Activated T-helper 17 cell treated with anti-CD3 and anti-CD28 coated beads, Interleukin-2, amount 50 U/mL, for 72 hours (primary cell): ENCODE results near the gene IKBKE. TPM values are rescaled to one million over a fixed set of nuclear protein-coding genes. Genes with fewer than 3 reads are reported as not detected.

Source experiments
- ATAC-seq: fragments of 150-1000 bp; cut with Tn5 transposase; replicated peaks from 2 replicates; pipeline ENCODE4 v1.10.0; 2021; ENCODE audit warnings: mild to moderate bottlenecking, moderate library complexity
- H3K27ac Mint-ChIP-seq: one replicate; pipeline ENCODE4 v1.8.0; 2022; ENCODE audit warnings: mixed read lengths
- H3K27me3 Mint-ChIP-seq: one replicate; pipeline ENCODE4 v1.8.0; 2022; ENCODE audit warnings: mixed read lengths
- H3K36me3 Mint-ChIP-seq: one replicate; pipeline ENCODE4 v1.8.0; 2022; ENCODE audit warnings: low read depth, mild to moderate bottlenecking, mixed read lengths
- H3K4me1 Mint-ChIP-seq: one replicate; pipeline ENCODE4 v1.8.0; 2022; ENCODE audit warnings: mixed read lengths
- H3K4me3 Mint-ChIP-seq: one replicate; pipeline ENCODE4 v1.8.0; 2022; ENCODE audit warnings: mild to moderate bottlenecking, mixed read lengths
- H3K9me3 Mint-ChIP-seq: one replicate; pipeline ENCODE4 v1.8.0; 2022; ENCODE audit warnings: mixed read lengths
- total RNA-seq, 2 donors: library from RNA; stranded (reverse); gene quantifications; one replicate each; pipeline ENCODE4 v1.2.3, GENCODE V29; 2022

IKBKE gene
- total RNA-seq = 10 to 100 TPM; 21.7 to 26.6 TPM

DNA sequence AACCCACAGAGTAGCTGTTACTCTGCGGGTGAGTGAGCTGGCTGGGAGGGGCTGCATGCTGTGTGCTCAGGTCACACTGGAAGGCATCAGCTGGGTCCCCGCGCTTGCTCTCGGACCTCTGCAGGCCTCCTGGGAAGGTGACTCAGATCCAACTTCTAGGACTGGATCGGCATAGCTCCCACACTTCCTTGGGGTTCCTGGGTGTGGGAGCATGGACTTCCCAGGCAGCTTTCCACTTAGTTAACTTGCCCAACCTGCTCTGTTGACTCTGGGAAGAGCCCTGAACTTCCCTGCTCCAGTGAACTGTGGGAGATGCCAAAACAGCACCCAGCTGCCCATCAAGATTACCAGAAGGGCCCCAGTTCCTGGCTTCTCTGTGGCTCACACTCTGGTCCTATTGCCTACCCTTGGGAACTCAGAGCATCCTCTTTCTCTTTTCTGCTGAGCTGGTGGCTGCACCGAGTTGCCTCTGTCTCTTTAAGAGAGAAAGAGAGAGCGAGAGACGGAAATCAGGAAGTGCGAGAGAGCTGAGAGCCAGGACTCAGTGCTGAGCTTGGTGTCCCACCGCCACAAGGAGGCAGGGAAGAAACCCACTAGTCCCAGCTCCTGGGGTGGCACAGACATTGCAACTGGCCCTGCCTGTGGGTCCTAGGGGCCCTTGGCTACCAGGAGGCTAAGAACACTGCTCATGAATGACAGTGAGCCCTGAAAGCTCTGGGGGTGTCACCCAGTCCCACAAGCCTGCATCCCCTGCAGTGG lies at the start of gene IKBKE:
Gene IKBKE, plus strand, starts transcription at position 544 of the 759 bp plus-strand sequence. CDS start 2,752 bp downstream, outside the sequence.
- no peaks in the 10 kb centered on the region for H3K9me3 Mint-ChIP-seq
- peak within 1 kb of the TSS; percentile 90 for H3K27ac Mint-ChIP-seq
- H3K27me3 Mint-ChIP-seq = no peaks in the 10 kb centered on the region
- peak within 1 kb of the TSS; percentile 95 for H3K4me3 Mint-ChIP-seq
- peaks cover 58% of the 10 kb centered on the region for H3K4me1 Mint-ChIP-seq
- H3K36me3 Mint-ChIP-seq = peaks cover 30% of the 10 kb centered on the region
- peak; percentile 59 for ATAC-seq

DNA sequence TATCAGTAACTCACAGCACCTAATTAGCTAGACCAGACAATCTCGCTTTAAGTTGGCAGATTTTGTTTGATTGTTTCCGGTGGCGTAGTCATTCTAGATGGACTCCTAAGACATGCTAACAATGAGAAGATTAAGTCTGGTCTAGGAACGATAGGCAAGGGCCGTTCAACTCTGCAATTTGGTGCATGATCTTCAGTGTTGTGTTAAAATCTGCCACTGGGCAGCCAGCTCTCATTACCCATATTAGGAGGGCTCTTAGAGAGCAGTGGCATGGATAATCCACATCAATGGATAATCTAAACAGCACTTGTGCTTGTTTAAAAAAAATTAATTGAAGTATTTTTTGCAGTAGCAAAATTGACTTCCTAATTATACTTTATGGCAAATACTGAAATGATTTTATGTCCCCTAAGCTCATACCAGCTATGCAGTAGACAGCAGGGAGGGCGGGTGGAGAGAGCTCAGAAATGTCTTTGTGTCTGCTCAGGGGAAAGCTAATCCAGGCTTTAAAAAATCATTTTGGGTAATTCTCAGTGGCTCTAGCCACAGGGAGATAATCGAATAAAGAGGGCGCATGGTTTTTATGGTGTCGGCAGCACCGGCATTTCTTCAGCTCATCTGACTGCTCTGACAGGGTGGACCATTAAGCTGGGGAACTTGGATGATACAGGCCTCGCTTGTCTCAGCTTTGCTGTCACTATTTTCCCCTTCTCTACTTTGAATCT lies 48.5 kb upstream of the IKBKE start:
- Mint-ChIP-seq H3K4me1 (no peaks in the 10 kb centered on the region), H3K36me3 (peaks cover 45% of the 10 kb centered on the region), H3K9me3 (no peaks in the 10 kb centered on the region), H3K27me3 (no peaks in the 10 kb centered on the region), H3K4me3 (no peak overlapping the region), H3K27ac (no peak overlapping the region)
- no peak for ATAC-seq

DNA sequence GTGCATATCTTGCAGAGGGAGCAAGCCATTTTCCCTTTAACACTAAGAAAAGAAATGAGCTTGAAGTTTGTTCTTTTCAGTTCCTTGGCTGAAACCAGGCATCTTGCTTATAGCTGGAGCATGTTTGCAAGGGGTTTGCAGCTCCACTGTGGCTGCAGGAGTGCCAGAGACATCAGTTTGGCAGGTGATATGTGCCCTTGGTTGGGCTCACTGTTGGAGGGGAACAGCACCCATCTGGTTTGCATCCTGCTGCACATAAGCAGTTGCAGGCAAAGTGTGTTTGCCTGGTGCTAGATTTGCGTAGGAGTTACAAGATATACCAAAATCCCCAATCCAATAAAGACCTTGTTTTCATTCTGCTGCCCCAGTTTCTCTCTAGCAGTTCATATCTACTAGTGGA lies 47.8 kb upstream of the IKBKE start:
- Mint-ChIP-seq H3K36me3 (peaks cover 37% of the 10 kb centered on the region), H3K4me3 (no peak overlapping the region), H3K9me3 (no peaks in the 10 kb centered on the region), H3K4me1 (no peaks in the 10 kb centered on the region), H3K27ac (no peak overlapping the region), H3K27me3 (no peaks in the 10 kb centered on the region)
- ATAC-seq = no peak

DNA sequence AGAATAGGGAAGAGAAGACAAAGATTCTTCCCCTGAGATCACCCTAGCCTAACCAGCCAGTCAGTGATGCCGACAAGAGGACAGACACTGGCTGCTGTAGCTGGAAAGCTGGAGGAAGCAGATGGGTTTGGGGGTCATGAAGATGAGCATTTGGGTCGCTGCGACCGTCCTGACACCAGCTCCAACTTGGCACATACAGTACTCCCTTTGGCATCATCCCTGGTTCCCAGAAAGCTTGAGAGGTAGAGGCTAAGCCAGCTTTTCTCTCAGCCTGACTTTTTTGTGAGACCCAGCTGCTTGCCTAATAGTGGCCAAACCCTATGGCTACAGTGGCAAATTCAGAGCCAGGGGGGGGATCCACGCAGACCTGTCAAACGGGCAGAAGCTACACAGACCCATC lies 43.0 kb upstream of the IKBKE start:
- no peak overlapping the region for H3K27ac Mint-ChIP-seq
- H3K4me3 Mint-ChIP-seq = no peak overlapping the region
- no peaks in the 10 kb centered on the region for H3K27me3 Mint-ChIP-seq
- no peak for ATAC-seq
- peaks cover 47% of the 10 kb centered on the region for H3K36me3 Mint-ChIP-seq
- H3K9me3 Mint-ChIP-seq = no peaks in the 10 kb centered on the region
- no peaks in the 10 kb centered on the region for H3K4me1 Mint-ChIP-seq

DNA sequence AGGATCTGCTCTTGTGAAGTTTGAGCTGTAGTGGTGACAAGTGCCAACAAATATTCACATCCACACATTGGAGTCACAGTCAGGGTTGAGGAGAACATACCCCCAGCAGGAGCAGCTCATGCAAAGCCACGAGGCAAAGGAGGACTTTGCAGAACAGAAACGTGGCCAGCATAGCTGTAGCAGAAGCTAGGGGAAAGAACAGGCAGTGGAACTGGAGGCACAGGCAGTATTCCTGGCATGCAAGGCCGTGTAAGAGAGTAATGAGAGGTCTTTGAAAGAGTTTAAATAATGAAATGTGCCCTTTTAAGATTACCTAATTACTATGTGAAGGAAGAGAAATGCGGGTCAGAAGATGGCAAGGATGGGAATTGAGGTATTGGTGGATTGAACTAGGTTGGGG lies 40.9 kb upstream of the IKBKE start:
- no peak overlapping the region for H3K27ac Mint-ChIP-seq

DNA sequence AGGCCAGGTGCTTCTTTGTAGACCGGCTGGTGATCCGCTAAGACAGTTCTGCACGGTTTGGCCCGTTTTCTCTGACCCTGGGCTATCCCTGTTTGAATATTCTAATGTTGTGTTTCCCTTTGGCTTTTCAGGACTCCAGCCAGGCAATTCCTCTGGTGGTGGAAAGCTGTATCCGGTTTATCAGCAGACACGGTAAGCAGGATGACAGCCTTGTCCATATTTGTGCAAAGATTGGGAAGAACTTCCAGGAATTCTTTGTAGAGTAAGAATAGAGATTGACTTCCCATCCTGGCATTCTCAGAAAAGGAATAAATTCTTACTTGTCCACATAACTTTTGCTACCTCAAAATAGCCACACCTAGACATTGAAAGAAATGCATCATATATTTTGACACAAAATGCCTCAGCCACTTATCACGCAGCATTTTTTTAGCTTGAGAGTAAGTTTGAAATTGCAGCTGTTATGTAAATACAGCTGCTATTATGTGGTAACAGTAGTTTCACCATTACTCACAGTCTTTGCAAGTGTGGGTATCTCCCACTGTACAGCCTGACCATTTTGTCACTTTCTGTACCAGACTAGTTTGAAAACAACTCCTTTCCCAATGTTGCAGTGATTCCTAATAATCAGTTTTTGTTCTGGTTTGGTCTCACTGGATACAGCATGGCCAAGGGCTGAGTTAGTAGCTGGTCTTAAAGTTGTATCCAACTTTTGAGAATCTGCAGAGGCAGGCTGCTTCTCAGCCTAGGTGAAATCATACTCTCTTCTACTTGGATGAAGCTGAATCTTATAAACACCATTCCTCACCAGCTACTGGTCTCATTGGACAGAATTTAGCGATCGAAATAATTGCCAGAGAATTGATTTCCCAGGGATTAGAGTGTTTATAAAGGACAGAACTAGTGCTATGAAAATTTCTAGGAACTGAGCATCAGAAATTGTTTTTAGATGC lies 40.0 kb upstream of the IKBKE start:
- no peaks in the 10 kb centered on the region for H3K4me1 Mint-ChIP-seq
- peak; percentile 97 for ATAC-seq
- H3K9me3 Mint-ChIP-seq = no peaks in the 10 kb centered on the region
- no peak overlapping the region for H3K27ac Mint-ChIP-seq
- H3K27me3 Mint-ChIP-seq = no peaks in the 10 kb centered on the region
- peaks cover 46% of the 10 kb centered on the region for H3K36me3 Mint-ChIP-seq
- H3K4me3 Mint-ChIP-seq = no peak overlapping the region

More for the DNA sequence above, 40.9 kb upstream of the IKBKE start:
- Mint-ChIP-seq H3K4me1 (no peaks in the 10 kb centered on the region), H3K4me3 (no peak overlapping the region), H3K36me3 (peaks cover 46% of the 10 kb centered on the region), H3K9me3 (no peaks in the 10 kb centered on the region), H3K27me3 (no peaks in the 10 kb centered on the region)
- ATAC-seq = no peak

DNA sequence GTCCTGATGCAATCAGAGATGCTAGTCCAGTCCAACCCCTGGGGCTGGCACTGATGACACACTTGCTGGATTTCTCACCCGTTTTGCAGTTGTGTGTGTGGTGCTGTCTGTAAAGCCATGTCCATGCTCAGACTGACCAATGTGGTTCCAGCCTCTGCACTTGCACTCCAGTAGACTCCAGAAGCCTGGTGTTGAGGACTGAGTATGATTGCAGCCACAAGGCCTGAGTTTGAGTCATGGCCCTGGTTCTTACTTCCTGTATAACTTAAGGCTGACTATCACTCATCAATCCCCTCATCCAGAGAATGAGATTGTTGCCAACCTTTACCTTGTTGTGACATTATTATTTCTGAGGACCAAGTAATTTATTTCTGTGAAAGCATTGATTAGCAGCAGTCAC lies 34.8 kb upstream of the IKBKE start:
- no peak overlapping the region for H3K4me3 Mint-ChIP-seq
- peak; percentile 81 for ATAC-seq
- no peaks in the 10 kb centered on the region for H3K27me3 Mint-ChIP-seq
- no peaks in the 10 kb centered on the region for H3K4me1 Mint-ChIP-seq
- no peaks in the 10 kb centered on the region for H3K9me3 Mint-ChIP-seq
- H3K27ac Mint-ChIP-seq = no peak overlapping the region
- peaks cover 58% of the 10 kb centered on the region for H3K36me3 Mint-ChIP-seq

DNA sequence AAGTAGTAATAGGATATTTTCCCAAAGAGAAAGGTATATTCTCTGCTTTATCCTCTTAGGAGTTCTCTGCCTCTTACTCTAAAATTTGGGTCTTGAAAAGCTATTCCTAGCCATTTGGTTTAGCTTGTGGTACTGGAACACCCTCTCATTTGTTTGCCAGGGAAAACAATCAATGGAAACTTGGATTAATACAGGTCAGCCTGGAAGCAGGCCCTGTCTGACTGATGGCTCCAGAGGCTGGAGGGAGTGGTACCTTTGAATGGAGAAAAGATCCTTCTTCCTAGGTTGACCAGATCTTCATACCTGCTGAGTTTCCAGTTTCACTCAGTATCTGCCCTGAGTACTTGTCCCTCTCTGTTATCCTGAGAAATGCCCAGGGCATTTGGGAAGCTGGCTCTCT lies 31.7 kb upstream of the IKBKE start:
- Mint-ChIP-seq H3K36me3 (peaks cover 66% of the 10 kb centered on the region), H3K27me3 (no peaks in the 10 kb centered on the region), H3K9me3 (no peaks in the 10 kb centered on the region), H3K4me1 (no peaks in the 10 kb centered on the region), H3K4me3 (no peak overlapping the region), H3K27ac (no peak overlapping the region)
- no peak for ATAC-seq

DNA sequence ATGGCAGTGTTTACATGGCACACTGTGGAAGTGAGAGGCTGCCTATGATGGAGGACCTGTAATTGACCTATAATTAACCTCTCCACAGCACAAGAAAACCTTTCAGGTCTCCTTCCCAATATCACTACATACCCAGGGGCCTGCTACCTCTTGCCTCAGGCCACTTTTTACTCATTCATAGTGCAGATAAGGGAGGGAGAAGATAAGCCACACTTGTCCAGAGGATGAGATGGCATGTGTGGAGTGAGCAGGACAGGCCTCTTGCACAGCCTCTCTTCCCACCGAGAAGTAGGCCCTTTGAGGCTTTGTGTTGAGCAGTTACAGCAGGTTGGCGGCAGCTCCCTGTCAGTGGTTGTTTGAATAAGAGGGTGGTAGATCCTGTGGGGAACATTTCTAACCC lies 31.1 kb upstream of the IKBKE start:
- no peak for ATAC-seq
- Mint-ChIP-seq H3K36me3 (peaks cover 68% of the 10 kb centered on the region), H3K27ac (no peak overlapping the region), H3K4me3 (no peak overlapping the region), H3K9me3 (no peaks in the 10 kb centered on the region), H3K4me1 (no peaks in the 10 kb centered on the region), H3K27me3 (no peaks in the 10 kb centered on the region)

DNA sequence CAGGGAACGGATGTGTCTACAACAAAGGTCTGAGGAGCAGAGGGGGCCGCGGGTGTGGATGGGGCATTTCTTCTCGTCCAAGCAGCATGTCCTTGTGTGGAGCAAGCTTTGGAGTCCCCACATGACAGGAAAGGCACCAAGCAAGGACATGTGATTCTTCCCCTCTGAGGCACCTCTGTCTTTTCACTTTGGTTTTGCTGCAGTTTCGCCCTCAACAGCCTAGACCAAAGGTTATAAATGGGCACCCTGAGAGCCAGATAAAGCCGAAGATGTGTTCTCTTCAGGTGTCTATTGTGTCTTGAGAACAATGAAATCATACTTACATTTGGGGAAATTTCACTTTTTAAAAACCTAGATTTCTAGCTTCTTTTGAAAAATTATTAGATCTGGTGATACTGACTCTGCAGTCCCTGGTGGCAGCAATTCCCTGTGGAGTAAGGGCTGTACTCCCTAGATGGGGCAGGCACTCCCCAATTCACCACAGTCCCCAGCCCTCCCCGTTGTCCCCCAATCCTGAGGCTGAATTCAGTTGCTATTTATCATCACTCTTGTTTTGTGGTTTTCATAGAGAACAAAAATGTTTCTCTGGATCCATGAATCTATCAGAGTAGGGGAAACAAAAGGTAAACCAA lies 28.8 kb upstream of the IKBKE start:
- no peaks in the 10 kb centered on the region for H3K27me3 Mint-ChIP-seq
- no peak overlapping the region for H3K27ac Mint-ChIP-seq
- H3K4me3 Mint-ChIP-seq = no peak overlapping the region
- H3K36me3 Mint-ChIP-seq = peaks cover 74% of the 10 kb centered on the region
- ATAC-seq = no peak
- no peaks in the 10 kb centered on the region for H3K9me3 Mint-ChIP-seq
- H3K4me1 Mint-ChIP-seq = no peaks in the 10 kb centered on the region

DNA sequence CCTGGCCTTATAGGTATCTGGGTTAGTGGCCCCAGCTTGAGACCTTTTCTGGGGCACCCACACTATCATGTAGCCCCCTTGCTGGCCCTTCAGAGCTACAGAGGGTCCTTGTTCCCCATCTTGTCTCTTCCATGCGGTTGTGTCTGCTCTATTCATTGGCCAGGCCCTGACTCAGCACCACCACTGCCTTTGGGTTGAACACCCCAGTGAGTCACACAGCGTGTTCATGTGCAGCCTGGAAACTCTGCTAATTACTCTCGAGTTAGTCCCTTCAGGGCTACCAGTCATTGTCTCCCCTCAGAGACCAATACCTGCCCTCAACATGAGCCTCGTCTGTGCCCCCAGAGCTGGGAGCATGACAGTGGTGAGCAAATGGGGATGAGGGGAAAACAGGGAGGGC lies 28.2 kb upstream of the IKBKE start:
- no peaks in the 10 kb centered on the region for H3K27me3 Mint-ChIP-seq
- no peak overlapping the region for H3K4me3 Mint-ChIP-seq
- H3K36me3 Mint-ChIP-seq = peaks cover 74% of the 10 kb centered on the region
- ATAC-seq = peak; percentile 63
- H3K9me3 Mint-ChIP-seq = no peaks in the 10 kb centered on the region
- H3K4me1 Mint-ChIP-seq = no peaks in the 10 kb centered on the region
- no peak overlapping the region for H3K27ac Mint-ChIP-seq

DNA sequence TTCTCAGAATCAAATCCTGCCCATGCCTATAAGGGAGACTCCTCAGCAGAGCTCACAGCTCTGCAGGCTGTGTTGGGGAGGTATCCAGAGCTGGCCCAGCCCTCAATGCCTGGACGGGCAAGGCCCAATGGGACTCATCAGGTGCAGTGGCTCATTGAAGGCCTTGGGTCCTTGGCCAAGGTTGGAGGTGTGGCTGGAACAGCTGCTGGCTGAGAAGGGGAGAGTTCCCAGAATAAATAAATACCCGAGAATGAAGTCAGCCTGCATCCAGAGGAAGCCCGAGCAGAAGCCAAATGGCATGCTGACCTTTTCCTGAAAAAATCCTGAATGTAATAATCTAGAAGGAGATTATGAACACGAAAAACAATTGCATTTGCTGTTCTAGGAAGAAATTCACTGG lies 25.2 kb upstream of the IKBKE start:
- no peaks in the 10 kb centered on the region for H3K9me3 Mint-ChIP-seq
- peaks cover 61% of the 10 kb centered on the region for H3K36me3 Mint-ChIP-seq
- H3K27me3 Mint-ChIP-seq = no peaks in the 10 kb centered on the region
- no peak overlapping the region for H3K27ac Mint-ChIP-seq
- no peaks in the 10 kb centered on the region for H3K4me1 Mint-ChIP-seq
- ATAC-seq = no peak
- H3K4me3 Mint-ChIP-seq = no peak overlapping the region

DNA sequence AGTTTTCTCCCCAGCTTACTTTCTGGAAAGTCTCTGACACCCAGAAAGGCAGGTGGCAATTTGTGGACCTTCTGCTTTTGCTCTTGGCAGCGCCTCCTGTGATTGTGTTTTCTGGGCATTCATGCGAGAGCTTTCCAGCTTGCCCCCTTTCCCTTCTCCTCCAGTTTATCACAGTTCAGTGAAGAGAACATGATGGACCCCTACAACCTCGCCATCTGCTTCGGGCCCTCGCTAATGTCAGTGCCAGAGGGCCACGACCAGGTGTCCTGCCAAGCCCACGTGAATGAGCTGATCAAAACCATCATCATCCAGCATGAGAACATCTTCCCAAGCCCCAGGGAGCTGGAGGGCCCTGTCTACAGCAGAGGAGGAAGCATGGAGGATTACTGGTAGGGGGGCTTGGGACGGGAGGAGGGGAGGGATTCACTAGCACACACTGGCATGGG lies 24.3 kb upstream of the IKBKE start:
- no peak overlapping the region for H3K27ac Mint-ChIP-seq
- H3K4me3 Mint-ChIP-seq = no peak overlapping the region
- no peaks in the 10 kb centered on the region for H3K4me1 Mint-ChIP-seq
- no peaks in the 10 kb centered on the region for H3K9me3 Mint-ChIP-seq
- peaks cover 61% of the 10 kb centered on the region for H3K36me3 Mint-ChIP-seq
- ATAC-seq = no peak
- H3K27me3 Mint-ChIP-seq = no peaks in the 10 kb centered on the region
